NT2/D1 (cell line): Measurements from ENCODE around the gene PTPRT.

ENCODE experiments used
- SUZ12 ChIP-seq: IDR thresholded peaks from 2 replicates; pipeline ENCODE4 v1.6.1; 2011; ENCODE audit not compliant: insufficient read length, insufficient read depth; ENCODE audit errors: extremely low read depth
- YY1 ChIP-seq: IDR thresholded peaks from 2 replicates; pipeline ENCODE4 v1.6.1; 2011; ENCODE audit not compliant: insufficient read length, insufficient read depth

- no peak for TF ChIP-seq SUZ12
- no peak for TF ChIP-seq YY1
Observed at GRCh38 chr20:42996141-42996540, 193.6 kb downstream of the PTPRT start.
